ENCODE data around the gene SYCN. TPM values are rescaled to one million over a fixed set of nuclear protein-coding genes. Genes with fewer than 3 reads are reported as not detected.

SYCN gene
- total and polyA plus RNA-seq, 2 of the 13 experiments (the other 11 are each of a cell fraction or from before 2014, with no cell fraction given): not detected

GRCh38 chr19:39158646-39159260 is 45.3 kb downstream of the SYCN start:
- DNase-seq (ENCODE audit: low spot score) (no peak), ATAC-seq (no peak), FAIRE-seq (no peak)
- peaks cover 51% of the 10 kb centered on the region for H3K79me2 ChIP-seq (ENCODE audit: insufficient read depth, low read length)
- BruUV-seq (replicated peaks): no TSS peak
- no peak overlapping the region for H3K9ac ChIP-seq (ENCODE audit: insufficient read depth, low read depth, low read length)
- H3K4me3 ChIP-seq (replicated peaks in 1 of 3; ENCODE audit: insufficient read depth in 1 of 3, low read depth in 2 of 3, low read length in 3 of 3): no peak overlapping the region; a peak in 1 of 6 replicates
- CTCF ChIA-PET (ENCODE audit: low intra/inter-chr PET ratio, low total read pairs): no interaction called here
- no peak overlapping the region for H3K4me2 ChIP-seq (ENCODE audit: low read depth, low read length)
- 91% methylated on average over 9 of the region's 12 CpGs for WGBS (ENCODE audit: low lambda C conversion rate)
- POLR2A ChIA-PET: no interaction called here
- peaks cover 1 to 8% of the 10 kb centered on the region in 2 experiments; a peak in 2 of 5 replicates for H3K36me3 ChIP-seq (replicated peaks in 1 of 2; ENCODE audit: control insufficient read depth in 1 of 2, insufficient read depth in 2 of 2, low read length in 2 of 2)
- peaks cover 21% of the 10 kb centered on the region; the same call in 1 of the 2 replicates for H4K20me1 ChIP-seq (ENCODE audit: insufficient read depth, low read length)
- no peaks in the 10 kb centered on the region for H3K27me3 ChIP-seq (ENCODE audit: control insufficient read depth in 1 of 2, insufficient read depth in 2 of 2, low read length in 2 of 2)
- peaks cover 62% of the 10 kb centered on the region for H3K4me1 ChIP-seq (ENCODE audit: insufficient read depth, low read length)
- intact Hi-C loops (cut with micrococcal nuclease; ENCODE audit: unreplicated experiment) (loop anchor here (5.0 kb wide), 1 partner anchor 36 kb away; no protein-coding TSS in a partner anchor), in situ Hi-C loops (cut with HindIII; ENCODE audit: extremely low pct_ligation_motif_present, low pct_unique_long_range_greater_than_20kb) (no loop called here)
- no peak overlapping the region for H3K27ac ChIP-seq (ENCODE audit: extremely low read length, insufficient read depth, low read length)
- H2AFZ ChIP-seq (ENCODE audit: low read length): no peak overlapping the region
- H3K9me3 ChIP-seq (ENCODE audit: low read length): no peaks in the 10 kb centered on the region
- peak; percentile 47; the same call in 1 of the 2 replicates for TF ChIP-seq ZMYM3 (CRISPR knock-in tag; IDR thresholded peaks at IDR 0.05)
- TF ChIP-seq ZNF768 (CRISPR knock-in tag; IDR thresholded peaks at IDR 0.05): peak; percentile 96
- TF ChIP-seq ZNF629 (CRISPR knock-in tag; conservative IDR thresholded peaks at IDR 0.05): peak; percentile 35; the same call in 1 of the 2 replicates
- TF ChIP-seq ATRX (CRISPR knock-in tag; IDR thresholded peaks at IDR 0.05; ENCODE audit: borderline replicate concordance): no peak
- no peak for TF ChIP-seq DNMT1 (CRISPR knock-in tag; IDR thresholded peaks at IDR 0.05)

GRCh38 chr19:39157997-39158389 is 46.1 kb downstream of the SYCN start:
- FAIRE-seq (no peak), ATAC-seq (no peak), DNase-seq (ENCODE audit: low spot score) (no peak)
- H3K4me3 ChIP-seq (replicated peaks in 1 of 3; ENCODE audit: insufficient read depth in 1 of 3, low read depth in 2 of 3, low read length in 3 of 3): no peak overlapping the region
- TF ChIP-seq ZNF597 (CRISPR knock-in tag; IDR thresholded peaks at IDR 0.05): no peak
- TF ChIP-seq, protein P1, sequence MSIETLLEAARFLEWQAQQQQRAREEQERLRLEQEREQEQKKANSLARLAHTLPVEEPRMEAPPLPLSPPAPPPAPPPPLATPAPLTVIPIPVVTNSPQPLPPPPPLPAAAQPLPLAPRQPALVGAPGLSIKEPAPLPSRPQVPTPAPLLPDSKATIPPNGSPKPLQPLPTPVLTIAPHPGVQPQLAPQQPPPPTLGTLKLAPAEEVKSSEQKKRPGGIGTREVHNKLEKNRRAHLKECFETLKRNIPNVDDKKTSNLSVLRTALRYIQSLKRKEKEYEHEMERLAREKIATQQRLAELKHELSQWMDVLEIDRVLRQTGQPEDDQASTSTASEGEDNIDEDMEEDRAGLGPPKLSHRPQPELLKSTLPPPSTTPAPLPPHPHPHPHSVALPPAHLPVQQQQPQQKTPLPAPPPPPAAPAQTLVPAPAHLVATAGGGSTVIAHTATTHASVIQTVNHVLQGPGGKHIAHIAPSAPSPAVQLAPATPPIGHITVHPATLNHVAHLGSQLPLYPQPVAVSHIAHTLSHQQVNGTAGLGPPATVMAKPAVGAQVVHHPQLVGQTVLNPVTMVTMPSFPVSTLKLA (IDR thresholded peaks at IDR 0.05): peak; percentile 92
- 0 out of 2 replicates have a peak, but pooled peaks have one; percentile 18 for TF ChIP-seq SP4 (CRISPR knock-in tag; IDR thresholded peaks at IDR 0.05)
- no peak for TF ChIP-seq NFE2 (CRISPR knock-in tag; IDR thresholded peaks at IDR 0.05)
- TF ChIP-seq, protein P2, sequence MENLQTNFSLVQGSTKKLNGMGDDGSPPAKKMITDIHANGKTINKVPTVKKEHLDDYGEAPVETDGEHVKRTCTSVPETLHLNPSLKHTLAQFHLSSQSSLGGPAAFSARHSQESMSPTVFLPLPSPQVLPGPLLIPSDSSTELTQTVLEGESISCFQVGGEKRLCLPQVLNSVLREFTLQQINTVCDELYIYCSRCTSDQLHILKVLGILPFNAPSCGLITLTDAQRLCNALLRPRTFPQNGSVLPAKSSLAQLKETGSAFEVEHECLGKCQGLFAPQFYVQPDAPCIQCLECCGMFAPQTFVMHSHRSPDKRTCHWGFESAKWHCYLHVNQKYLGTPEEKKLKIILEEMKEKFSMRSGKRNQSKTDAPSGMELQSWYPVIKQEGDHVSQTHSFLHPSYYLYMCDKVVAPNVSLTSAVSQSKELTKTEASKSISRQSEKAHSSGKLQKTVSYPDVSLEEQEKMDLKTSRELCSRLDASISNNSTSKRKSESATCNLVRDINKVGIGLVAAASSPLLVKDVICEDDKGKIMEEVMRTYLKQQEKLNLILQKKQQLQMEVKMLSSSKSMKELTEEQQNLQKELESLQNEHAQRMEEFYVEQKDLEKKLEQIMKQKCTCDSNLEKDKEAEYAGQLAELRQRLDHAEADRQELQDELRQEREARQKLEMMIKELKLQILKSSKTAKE (CRISPR knock-in tag; IDR thresholded peaks at IDR 0.05; ENCODE audit: borderline replicate concordance): 0 out of 2 replicates have a peak, but pooled peaks have one; percentile 38
- ChIA-PET POLR2A (no interaction called here), CTCF (ENCODE audit: low intra/inter-chr PET ratio, low total read pairs) (no interaction called here)
- intact Hi-C loops (cut with micrococcal nuclease; ENCODE audit: unreplicated experiment) (loop anchor here (5.0 kb wide), 1 partner anchor 36 kb away; no protein-coding TSS in a partner anchor), in situ Hi-C loops (cut with HindIII; ENCODE audit: extremely low pct_ligation_motif_present, low pct_unique_long_range_greater_than_20kb) (no loop called here)
- peak overlapping the region; percentile 66 for H3K27ac ChIP-seq (ENCODE audit: extremely low read length, insufficient read depth, low read length)
- H3K9me3 ChIP-seq (ENCODE audit: low read length): no peaks in the 10 kb centered on the region
- H3K36me3 ChIP-seq (replicated peaks in 1 of 2; ENCODE audit: control insufficient read depth in 1 of 2, insufficient read depth in 2 of 2, low read length in 2 of 2): peaks cover 1 to 8% of the 10 kb centered on the region in 2 experiments; a peak in 2 of 5 replicates
- WGBS (ENCODE audit: low lambda C conversion rate): 96% methylated on average over 12 of the region's 15 CpGs
- peaks cover 60% of the 10 kb centered on the region for H3K4me1 ChIP-seq (ENCODE audit: insufficient read depth, low read length)
- BruUV-seq (replicated peaks): no TSS peak
- H2AFZ ChIP-seq (ENCODE audit: low read length): no peak overlapping the region
- no peak overlapping the region; the same call in 1 of the 2 replicates for H3K9ac ChIP-seq (ENCODE audit: insufficient read depth, low read depth, low read length)
- peaks cover 51% of the 10 kb centered on the region for H3K79me2 ChIP-seq (ENCODE audit: insufficient read depth, low read length)
- peak overlapping the region; percentile 55 for H3K4me2 ChIP-seq (ENCODE audit: low read depth, low read length)
- no peaks in the 10 kb centered on the region for H3K27me3 ChIP-seq (ENCODE audit: control insufficient read depth in 1 of 2, insufficient read depth in 2 of 2, low read length in 2 of 2)
- peaks cover 21% of the 10 kb centered on the region; the same call in 1 of the 2 replicates for H4K20me1 ChIP-seq (ENCODE audit: insufficient read depth, low read length)
